SK-N-SH (cell line): ENCODE results near the gene SGSH.

ENCODE experiments used
- CTCF ChIP-seq: fragments of 200-600 bp; sonication (generic); IDR thresholded peaks from 2 replicates; pipeline ENCODE4 v1.6.1; 2017; ENCODE audit warnings: antibody characterized with exemption, mild to moderate bottlenecking, moderate library complexity
- EP300 ChIP-seq, 2 experiments: IDR thresholded peaks; 2 replicates each; pipeline versions ENCODE4 v1.4.0 to v1.6.1; 2012; ENCODE audit warnings: borderline replicate concordance in 1 of 2, low read depth in 1 of 2, low read length in 1 of 2
- JUND ChIP-seq: IDR thresholded peaks from 2 replicates; pipeline ENCODE4 v1.4.0; 2012
- MXI1 ChIP-seq: IDR thresholded peaks from 2 replicates; pipeline ENCODE4 v1.6.1; 2012; ENCODE audit warnings: mild to moderate bottlenecking, low read depth, low read length, improper control_type of control experiment
- POLR2AphosphoS5 ChIP-seq: IDR thresholded peaks from 2 replicates; pipeline ENCODE4 v1.6.1; 2012; ENCODE audit warnings: low read depth, low read length
- RFX5 ChIP-seq: IDR thresholded peaks from 2 replicates; pipeline ENCODE4 v1.6.1; 2012; ENCODE audit warnings: mild to moderate bottlenecking, improper control_type of control experiment, low read length
- TAF1 ChIP-seq: IDR thresholded peaks from 2 replicates; pipeline ENCODE4 v1.6.1; 2012; ENCODE audit warnings: low read depth, mild to moderate bottlenecking, low read length, moderate library complexity, borderline replicate concordance
- USF1 ChIP-seq: IDR thresholded peaks from 2 replicates; pipeline ENCODE4 v1.4.0; 2012; ENCODE audit warnings: low read depth, borderline replicate concordance

- TF ChIP-seq RFX5: no peak
- TF ChIP-seq CTCF: no peak
- no peak for TF ChIP-seq MXI1
- no peak for TF ChIP-seq USF1
- TF ChIP-seq POLR2AphosphoS5: no peak
- TF ChIP-seq JUND: no peak
- TF ChIP-seq TAF1: no peak
- TF ChIP-seq EP300 (IDR thresholded peaks at IDR 0.05; ENCODE audit: borderline replicate concordance in 1 of 2, low read depth in 1 of 2, low read length in 1 of 2): no peak
Observed at GRCh38 chr17:80269405-80269807, 49.3 kb upstream of the SGSH start.
